Pulmonary artery endothelial cell (primary cell): ENCODE measurements around the gene CBLC. TPM values are rescaled to one million over a fixed set of nuclear protein-coding genes. Genes with fewer than 3 reads are reported as not detected.

ENCODE experiments used
- DNase-seq: peaks from one replicate; pipeline ENCODE4 v3.0.0-alpha.2; 2011; ENCODE audit warnings: low read depth, low spot score
- total RNA-seq: library from RNA; depleted of rRNA; stranded (reverse); fragments of >200 nt; gene quantifications from 2 replicates; pipeline ENCODE4 v1.2.3, GENCODE V29; 2014

The CBLC gene
- total RNA-seq, 1 donor from 2014 or later, result 0.13 TPM

DNA sequence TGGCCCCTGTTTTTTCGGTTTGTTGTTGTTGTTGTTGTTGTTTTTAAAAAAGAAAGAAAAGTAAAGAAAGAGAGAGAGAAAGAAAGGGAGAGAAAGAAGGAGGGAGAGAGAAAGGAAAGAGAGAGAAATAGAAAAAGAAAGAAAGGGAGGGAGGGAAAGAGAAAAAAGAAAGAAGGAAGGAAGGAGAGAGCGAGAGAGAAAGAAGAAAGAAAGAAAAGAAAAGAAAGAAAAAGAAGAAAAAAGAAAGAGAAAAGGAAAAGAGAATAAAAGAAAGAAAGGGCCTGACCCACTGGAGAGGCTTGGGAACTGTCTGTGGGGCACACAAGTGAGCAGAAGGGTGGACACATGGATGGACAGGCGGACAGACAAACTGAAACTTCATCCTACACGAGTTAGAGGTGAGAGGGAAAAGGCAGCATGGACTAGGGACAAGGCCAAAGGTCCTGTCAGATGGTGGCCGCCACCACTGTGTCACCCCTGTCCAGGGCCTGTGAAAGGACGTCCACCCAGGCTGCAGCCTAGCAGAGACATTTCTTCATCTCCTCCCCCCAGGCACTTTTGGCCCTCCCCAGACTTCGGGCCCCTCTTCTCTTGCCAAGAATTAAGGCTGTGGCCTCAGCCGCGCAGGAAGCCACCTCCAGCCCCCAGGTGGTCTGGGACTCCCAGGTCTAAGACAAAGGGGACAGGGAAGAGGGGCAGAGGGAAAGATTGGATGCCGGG lies 22.1 kb downstream of the CBLC start:
- no peak for DNase-seq

GRCh38 chr19:44800461-44800860 lies 22.8 kb downstream of the CBLC start:
- DNase-seq, result no peak

DNA sequence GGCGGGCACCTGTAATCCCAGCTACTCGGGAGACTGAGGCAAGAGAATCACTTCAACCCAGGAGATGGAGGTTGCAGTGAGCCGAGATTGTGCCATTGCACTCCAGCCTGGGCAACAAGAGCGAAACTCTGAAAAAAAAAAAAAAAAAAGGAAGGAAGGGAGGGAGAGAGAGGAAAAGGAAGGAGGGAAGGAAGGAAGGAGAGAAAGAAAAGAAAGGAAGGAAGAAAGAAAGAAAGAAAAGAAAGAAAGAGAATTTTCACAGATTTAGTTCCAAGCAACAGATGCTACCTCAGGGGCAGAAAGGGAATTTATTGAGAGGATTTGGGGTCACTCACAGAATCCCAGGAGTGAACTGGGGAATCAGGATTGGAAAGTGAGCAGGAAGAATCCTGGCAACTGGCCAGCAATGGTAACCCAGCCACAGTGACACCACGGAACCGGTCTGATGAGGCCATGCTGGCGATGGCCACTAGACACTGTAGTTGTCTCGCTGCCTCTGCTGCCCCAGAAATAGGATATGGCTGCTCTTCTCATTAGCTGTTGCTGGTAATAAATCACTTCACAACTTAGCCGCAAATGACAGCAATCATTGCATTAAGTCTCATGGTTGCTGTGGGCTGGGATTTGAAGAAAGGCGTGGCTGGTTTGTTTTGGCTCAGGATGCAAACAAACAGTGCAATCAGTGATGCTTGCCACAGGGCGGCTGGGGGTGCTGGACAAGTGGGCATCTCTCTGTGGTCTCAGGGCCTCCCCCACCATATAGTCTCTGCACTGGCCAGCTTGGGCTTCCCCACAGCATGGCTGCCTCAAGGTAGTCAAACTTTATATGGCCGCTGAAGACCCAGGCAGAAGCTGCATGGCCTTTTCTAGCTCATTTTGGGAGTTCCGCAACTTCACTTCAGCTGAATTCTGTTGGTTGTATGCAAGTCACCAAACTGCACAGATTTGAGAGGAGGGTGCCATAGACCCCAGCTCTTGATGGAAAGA lies 26.0 kb downstream of the CBLC start:
- no peak for DNase-seq

GRCh38 chr19:44806291-44806690 lies 28.6 kb downstream of the CBLC start:
- DNase-seq, result no peak

- no peak for DNase-seq
Observed at GRCh38 chr19:44807162-44807561, 29.5 kb downstream of the CBLC start.

GRCh38 chr19:44807652-44808462 lies 30.2 kb downstream of the CBLC start:
- DNase-seq, result no peak

DNA sequence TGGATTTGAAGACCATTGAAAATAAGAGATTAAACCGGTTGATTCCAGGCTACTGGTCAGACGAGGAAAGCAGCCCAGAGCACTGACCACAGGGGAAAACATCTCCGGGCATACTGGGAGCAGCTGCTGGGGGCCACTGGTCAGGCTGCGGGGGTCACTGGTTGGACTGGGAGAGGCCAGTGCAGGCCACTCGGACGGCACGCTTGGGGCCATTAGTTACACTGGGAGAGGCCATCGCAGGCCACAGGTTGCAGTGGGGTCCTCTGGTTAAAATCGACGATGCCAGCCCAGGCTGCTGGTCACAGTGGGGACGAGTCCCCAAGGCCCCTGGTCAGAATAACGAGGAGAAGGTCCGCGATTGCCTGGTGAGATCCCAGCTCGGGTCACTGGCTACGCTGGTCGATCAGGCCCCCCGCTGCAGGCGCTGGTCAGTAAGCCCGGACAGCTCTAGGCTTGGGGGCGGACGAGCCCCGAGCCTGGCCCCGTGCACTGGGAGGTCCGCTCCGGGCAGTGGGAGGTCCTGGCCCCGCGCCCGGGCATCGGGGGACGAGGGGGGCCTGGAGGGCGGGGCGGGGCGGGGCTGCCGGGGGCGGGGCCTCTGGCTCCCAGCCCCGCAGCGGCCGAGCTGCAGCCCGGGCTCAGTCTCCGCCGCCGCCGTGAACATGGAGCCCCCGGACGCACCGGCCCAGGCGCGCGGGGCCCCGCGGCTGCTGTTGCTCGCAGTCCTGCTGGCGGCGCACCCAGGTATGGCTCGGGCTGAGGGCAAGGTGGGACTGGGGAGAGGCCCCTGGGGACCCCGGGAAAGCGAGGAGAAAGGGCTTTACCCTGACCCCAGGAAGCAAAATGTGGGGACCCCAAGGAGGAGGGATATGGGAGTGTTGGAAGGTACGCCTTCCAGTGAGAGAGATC lies 31.0 kb downstream of the CBLC start, which contains the start of gene BCAM:
Gene BCAM, plus strand, starts transcription at position 641 of the 909 bp plus-strand sequence. Its CDS starts 22 bp downstream, at position 663.
- DNase-seq, result no peak

- DNase-seq, result no peak
Observed at GRCh38 chr19:44809577-44810233, 32.0 kb downstream of the CBLC start.

- no peak for DNase-seq
Observed at GRCh38 chr19:44810234-44811121, 32.8 kb downstream of the CBLC start.

- DNase-seq, result no peak
Observed at GRCh38 chr19:44811122-44811419, 33.4 kb downstream of the CBLC start.

- no peak for DNase-seq
Observed at GRCh38 chr19:44812142-44812718, 34.5 kb downstream of the CBLC start.

- no peak for DNase-seq
Observed at GRCh38 chr19:44813070-44813840, 35.6 kb downstream of the CBLC start.

DNA sequence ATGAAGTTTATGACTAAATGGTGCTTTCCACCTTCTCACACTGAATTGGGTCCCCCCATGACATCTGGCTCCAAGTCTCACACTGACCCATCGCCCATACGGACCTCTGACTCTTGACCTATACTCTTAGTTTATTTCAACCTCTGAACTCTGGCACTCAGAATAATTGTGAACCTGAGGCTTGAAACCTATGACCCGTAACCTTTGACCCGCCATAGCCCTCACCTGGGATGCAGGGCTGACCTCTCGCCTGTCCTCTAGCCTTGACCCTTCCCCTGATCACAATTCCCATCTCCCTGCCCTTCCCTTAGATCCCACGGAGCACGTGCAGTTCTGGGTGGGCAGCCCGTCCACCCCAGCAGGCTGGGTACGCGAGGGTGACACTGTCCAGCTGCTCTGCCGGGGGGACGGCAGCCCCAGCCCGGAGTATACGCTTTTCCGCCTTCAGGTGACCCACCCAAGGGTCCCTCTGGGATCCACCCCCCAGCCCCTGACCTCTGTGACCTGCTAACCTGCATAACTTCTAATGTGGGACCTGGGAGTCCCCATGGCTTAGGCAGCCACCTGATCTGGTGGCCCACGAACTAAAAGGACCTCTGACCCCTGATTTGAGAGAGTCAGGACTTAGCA lies 36.3 kb downstream of the CBLC start:
- no peak for DNase-seq

GRCh38 chr19:44814517-44814916 lies 36.8 kb downstream of the CBLC start:
- DNase-seq, result no peak

DNA sequence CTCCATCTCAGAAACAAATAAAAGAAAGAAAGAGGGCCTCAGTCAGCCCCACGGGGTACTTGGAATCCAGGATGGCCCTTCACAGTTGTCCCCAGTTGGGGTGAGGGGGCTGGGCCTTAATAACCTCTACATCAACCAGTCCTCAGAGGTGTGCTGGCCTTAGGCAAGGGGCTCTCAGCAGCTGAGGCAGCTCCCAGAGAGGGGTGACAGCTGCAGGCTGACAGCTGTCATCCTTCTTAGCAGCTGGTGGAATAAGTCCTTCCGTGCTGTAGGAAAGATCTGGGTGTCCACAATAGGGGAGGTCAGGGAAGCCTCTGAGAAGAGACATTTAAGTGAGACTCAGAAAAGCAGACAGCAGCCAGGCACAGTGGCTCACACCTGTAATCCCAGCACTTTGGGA lies 38.6 kb downstream of the CBLC start:
- no peak for DNase-seq

DNA sequence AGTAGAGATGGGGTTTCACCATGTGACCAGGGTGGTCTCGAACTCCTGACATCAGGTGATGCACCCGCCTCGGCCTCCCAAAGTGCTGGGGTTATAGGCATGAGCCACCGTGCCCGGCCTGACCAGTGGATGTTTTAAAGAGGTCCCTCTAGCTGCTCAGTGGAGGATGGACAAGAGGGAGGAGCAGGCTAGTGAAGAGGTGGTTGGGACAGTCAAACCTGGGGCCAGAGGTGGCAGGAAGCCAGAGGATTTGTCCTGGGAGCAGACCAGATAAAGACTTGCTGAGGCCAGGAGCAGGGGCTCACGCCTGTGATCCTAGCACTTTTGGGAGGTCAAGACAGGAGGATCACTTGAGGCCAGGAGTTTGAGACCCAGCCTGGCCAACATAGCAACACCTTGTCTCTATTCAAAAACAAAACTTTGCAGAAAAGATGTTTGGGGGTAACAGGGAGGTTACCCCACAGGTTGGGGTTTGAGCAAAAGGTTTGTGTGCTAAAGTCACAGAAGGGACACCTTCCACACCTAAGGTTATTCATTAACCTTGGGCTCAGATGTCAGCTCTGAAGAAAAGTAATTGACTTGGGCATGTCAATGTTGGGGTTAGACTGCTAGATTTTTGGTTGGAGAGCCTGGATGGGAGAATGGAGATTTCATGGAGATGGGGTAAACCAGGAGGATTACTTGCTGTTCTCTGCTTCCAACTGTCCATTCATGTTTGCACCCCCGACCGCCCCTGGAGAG lies 40.2 kb downstream of the CBLC start:
- no peak for DNase-seq
